Tibial nerve (tissue), 4 donors: ENCODE results near the gene DNAJC11. TPM values are rescaled to one million over a fixed set of nuclear protein-coding genes. Genes with fewer than 3 reads are reported as not detected.

Experiments
- DNase-seq, 2 donors: peaks; one replicate each; pipeline ENCODE4 v3.0.0-alpha.2; 2019; ENCODE audit warnings: low spot score in 2 of 2
- H3K27ac ChIP-seq, 4 donors: fragments of 200-600 bp; sonication (generic) in 3 of 4; one replicate each; pipeline ENCODE4 v1.5.1; 2017 to 2019; ENCODE audit warnings: mild to moderate bottlenecking in 1 of 4
- H3K27me3 ChIP-seq, 2 donors: fragments of 200-600 bp; sonication (generic) in 1 of 2; one replicate each; pipeline versions ENCODE4 v1.5.1 to v1.6.0; 2017 to 2019
- H3K36me3 ChIP-seq, 3 donors: fragments of 200-600 bp; sonication (generic); one replicate each; pipeline ENCODE4 v1.5.1; 2018 to 2019
- H3K4me1 ChIP-seq, 4 donors: fragments of 200-600 bp; sonication (generic) in 3 of 4; one replicate each; pipeline ENCODE4 v1.5.1; 2017 to 2019
- H3K4me3 ChIP-seq, 4 donors: fragments of 200-600 bp; sonication (generic) in 3 of 4; one replicate each; pipeline ENCODE4 v1.5.1; 2017 to 2019; ENCODE audit warnings: mild to moderate bottlenecking in 1 of 4, moderate library complexity in 1 of 4
- H3K9me3 ChIP-seq, 4 donors: fragments of 200-600 bp; sonication (generic) in 3 of 4; one replicate each; pipeline ENCODE4 v1.5.1; 2017 to 2019
- CTCF ChIP-seq, 5 experiments: fragments of 200-600 bp in 3 of 5; fragments of 450-650 bp in 2 of 5; sonication (generic) in 3 of 5; IDR thresholded peaks; one replicate each; pipeline ENCODE4 v1.5.1; 2016 to 2019; ENCODE audit warnings: antibody characterized with exemption in 5 of 5, mild to moderate bottlenecking in 3 of 5, moderate library complexity in 2 of 5
- EP300 ChIP-seq, 2 donors: sonication (generic); formaldehyde crosslinking; IDR thresholded peaks; one replicate each; pipeline ENCODE4 v1.6.1; 2017; ENCODE audit warnings: antibody characterized with exemption in 2 of 2, mild to moderate bottlenecking in 1 of 2
- POLR2A ChIP-seq, 2 donors: fragments of 450-650 bp; IDR thresholded peaks; one replicate each; pipeline ENCODE4 v1.6.1; 2017; ENCODE audit warnings: antibody characterized with exemption in 2 of 2, mild to moderate bottlenecking in 2 of 2, moderate library complexity in 2 of 2
- WGBS, 2 donors: methylation state at CpG; one replicate each; pipeline ENCODE4 v1.1.5; 2018; 5-methylcytosine and 5-hydroxymethylcytosine counted together
- total RNA-seq, 4 donors: library from RNA; depleted of rRNA; stranded (reverse); fragments of >200 nt; gene quantifications; one replicate each; pipeline ENCODE4 v1.1.0, GENCODE V29; 2016

DNAJC11 gene
- total RNA-seq, 4 donors from 2014 or later: 24.9 to 36.9 (median 31.7) TPM

- no peak for TF ChIP-seq EP300 (IDR thresholded peaks at IDR 0.05)
- no peak for TF ChIP-seq CTCF (IDR thresholded peaks at IDR 0.05)
- no peak for TF ChIP-seq POLR2A (IDR thresholded peaks at IDR 0.05)
- no peaks in the 10 kb centered on the region for H3K9me3 ChIP-seq
- H3K27me3 ChIP-seq: no peaks in the 10 kb centered on the region
- H3K36me3 ChIP-seq: peaks cover 0 to 97% (median 47%) of the 10 kb centered on the region in 3 donors
- H3K27ac ChIP-seq: no peak overlapping the region
- DNase-seq: no peak
- 85% methylated on average over 9 to 11 of the region's 11 CpGs for WGBS, 2 donors
- H3K4me1 ChIP-seq: peaks cover 0 to 77% (median 43%) of the 10 kb centered on the region in 4 donors
- H3K4me3 ChIP-seq: no peak overlapping the region
Measured at GRCh38 chr1:6594977-6595740, 106.5 kb downstream of the DNAJC11 start.

- DNase-seq: no peak
- no peaks in the 10 kb centered on the region for H3K9me3 ChIP-seq
- no peaks in the 10 kb centered on the region for H3K27me3 ChIP-seq
- TF ChIP-seq EP300 (IDR thresholded peaks at IDR 0.05) (no peak), POLR2A (IDR thresholded peaks at IDR 0.05) (no peak), CTCF (IDR thresholded peaks at IDR 0.05) (no peak)
- peaks cover 0 to 100% (median 44%) of the 10 kb centered on the region in 3 donors for H3K36me3 ChIP-seq
- H3K4me1 ChIP-seq: peaks cover 0 to 76% (median 30%) of the 10 kb centered on the region in 4 donors
- no peak overlapping the region for H3K4me3 ChIP-seq
- H3K27ac ChIP-seq: no peak overlapping the region
- 94 to 98% methylated on average over 9 to 15 of the region's 15 CpGs for WGBS, 2 donors
Measured at GRCh38 chr1:6593810-6594209, 107.8 kb downstream of the DNAJC11 start.

GRCh38 chr1:6592865-6593593, 108.6 kb downstream of the DNAJC11 start:
- H3K27me3 ChIP-seq: no peaks in the 10 kb centered on the region
- H3K4me1 ChIP-seq: peaks cover 0 to 75% (median 22%) of the 10 kb centered on the region in 4 donors
- peaks cover 3 to 100% (median 36%) of the 10 kb centered on the region in 3 donors for H3K36me3 ChIP-seq
- no peak overlapping the region for H3K4me3 ChIP-seq
- H3K27ac ChIP-seq: no peak overlapping the region
- no peaks in the 10 kb centered on the region for H3K9me3 ChIP-seq
- WGBS, 2 donors: 83 to 89% methylated on average over 29 to 38 of the region's 38 CpGs
- DNase-seq: no peak
- TF ChIP-seq CTCF (IDR thresholded peaks at IDR 0.05) (no peak), POLR2A (IDR thresholded peaks at IDR 0.05) (no peak), EP300 (IDR thresholded peaks at IDR 0.05) (no peak)

GRCh38 chr1:6592441-6592840, 109.2 kb downstream of the DNAJC11 start:
- 59 to 62% methylated on average over 4 to 5 of the region's 5 CpGs for WGBS, 2 donors
- H3K9me3 ChIP-seq: no peaks in the 10 kb centered on the region
- peaks cover 0 to 74% (median 16%) of the 10 kb centered on the region in 4 donors for H3K4me1 ChIP-seq
- no peaks in the 10 kb centered on the region for H3K27me3 ChIP-seq
- TF ChIP-seq EP300 (IDR thresholded peaks at IDR 0.05) (no peak), POLR2A (IDR thresholded peaks at IDR 0.05) (no peak), CTCF (IDR thresholded peaks at IDR 0.05) (no peak)
- H3K36me3 ChIP-seq: peaks cover 3 to 100% (median 30%) of the 10 kb centered on the region in 3 donors
- no peak for DNase-seq
- no peak overlapping the region for H3K4me3 ChIP-seq
- no peak overlapping the region for H3K27ac ChIP-seq

GRCh38 chr1:6591644-6592043, 110.0 kb downstream of the DNAJC11 start:
- no peak for DNase-seq
- Histone ChIP-seq H3K9me3 (no peaks in the 10 kb centered on the region), H3K4me3 (no peak overlapping the region), H3K27me3 (no peaks in the 10 kb centered on the region), H3K4me1 (peaks cover 0 to 74% (median 8%) of the 10 kb centered on the region in 4 donors), H3K27ac (peak overlapping the region in 1 of 4 donors; percentile 13), H3K36me3 (peaks cover 3 to 100% (median 27%) of the 10 kb centered on the region in 3 donors)
- 80 to 90% methylated on average over 6 of the region's 6 CpGs for WGBS, 2 donors
- TF ChIP-seq EP300 (IDR thresholded peaks at IDR 0.05) (no peak), CTCF (IDR thresholded peaks at IDR 0.05) (no peak), POLR2A (IDR thresholded peaks at IDR 0.05) (no peak)
